Left lobe of liver (tissue), 2 donors: ENCODE data around the gene ADARB2. TPM values are rescaled to one million over a fixed set of nuclear protein-coding genes. Genes with fewer than 3 reads are reported as not detected.

Experiments used
- ATAC-seq: fragments of 200-7000 bp; cut with Tn5 transposase; one replicate; pipeline ENCODE4 v1.9.1; 2020; ENCODE audit warnings: mild to moderate bottlenecking, moderate library complexity
- DNase-seq: peaks from one replicate; pipeline ENCODE4 v3.0.0-alpha.2; 2020; ENCODE audit warnings: low spot score
- total RNA-seq: library from RNA; stranded (reverse); gene quantifications from one replicate; pipeline ENCODE4 v1.2.1, GENCODE V29; 2021
- donor health status: DM: no; HTN: no; CAD: no; lungs with moderate emphysema.
- donor health status: DM: no; HTN: yes; CAD: no.

ADARB2 gene
- total RNA-seq, 1 donor from 2014 or later, result 0.81 TPM

DNA sequence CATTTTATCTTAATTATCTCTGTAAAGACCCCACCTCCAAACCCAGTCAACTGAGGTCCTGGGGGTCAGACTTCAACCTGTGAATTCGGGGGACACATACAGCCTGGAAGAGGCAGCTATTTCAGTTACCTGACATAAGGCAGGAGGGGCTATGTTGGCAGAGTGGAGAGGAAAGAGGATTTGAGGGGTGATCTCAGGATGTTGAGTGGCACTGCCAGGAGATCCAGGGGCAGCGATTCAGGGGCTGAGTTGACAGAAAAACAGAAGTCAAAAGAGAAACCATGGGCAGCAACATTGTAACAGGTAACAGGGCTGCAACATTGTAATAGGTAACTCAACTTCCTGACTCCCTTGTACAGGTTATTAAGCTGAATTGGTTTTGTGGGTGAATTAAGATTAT is 162.6 kb downstream of the ADARB2 start:
- ATAC-seq (no peak), DNase-seq (no peak)

DNA sequence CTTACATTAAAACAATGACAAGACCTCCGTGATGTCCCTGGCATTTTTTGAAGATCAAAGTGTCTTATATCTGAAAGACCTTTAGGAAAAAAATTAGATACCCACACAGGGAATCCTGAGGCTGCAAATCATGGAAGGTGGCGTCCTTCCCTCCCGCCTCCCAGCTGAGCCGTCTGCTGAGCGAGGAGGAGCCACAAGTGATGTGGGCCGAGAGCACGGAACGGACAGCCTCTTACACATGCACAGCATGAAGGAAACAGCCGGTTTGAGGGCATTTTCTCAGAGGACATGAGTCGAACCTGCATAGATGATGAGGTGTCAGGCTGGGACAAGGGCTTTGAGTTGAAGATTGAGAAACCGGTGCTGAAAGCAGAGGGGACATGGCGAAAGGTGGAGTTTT is 163.3 kb downstream of the ADARB2 start:
- ATAC-seq, result no peak
- no peak for DNase-seq

DNA sequence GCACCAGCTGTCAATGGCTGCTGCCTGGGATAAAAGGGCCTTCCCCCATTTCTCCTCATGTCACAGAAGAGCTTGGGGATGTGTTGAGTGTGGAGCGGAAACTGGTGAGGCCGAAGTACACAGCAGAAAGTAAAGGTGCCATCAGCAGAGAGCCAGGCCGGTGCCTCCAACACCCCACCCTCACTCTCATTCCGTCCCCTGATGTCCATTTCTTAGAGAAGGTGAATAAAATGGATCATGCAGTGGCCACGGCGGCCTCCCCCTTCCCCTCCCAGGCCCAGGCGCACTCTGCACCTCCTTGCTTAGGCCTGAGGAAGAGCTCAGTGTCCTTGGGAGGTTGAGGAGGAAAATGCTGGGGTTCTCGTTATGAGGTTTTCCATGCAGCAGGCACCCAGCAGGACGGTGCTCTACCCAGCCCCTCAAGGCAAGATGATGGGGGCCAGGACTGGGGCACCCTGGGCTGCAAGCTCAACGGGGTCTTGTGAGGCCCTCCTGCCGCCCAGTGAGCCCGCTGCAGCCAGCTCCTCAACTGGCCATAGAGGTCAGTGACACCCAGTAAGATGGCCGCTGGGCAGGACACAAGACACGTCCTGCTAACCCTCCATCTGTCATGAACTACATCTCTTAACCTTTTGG is 163.9 kb downstream of the ADARB2 start:
- ATAC-seq, result no peak
- no peak for DNase-seq

DNA sequence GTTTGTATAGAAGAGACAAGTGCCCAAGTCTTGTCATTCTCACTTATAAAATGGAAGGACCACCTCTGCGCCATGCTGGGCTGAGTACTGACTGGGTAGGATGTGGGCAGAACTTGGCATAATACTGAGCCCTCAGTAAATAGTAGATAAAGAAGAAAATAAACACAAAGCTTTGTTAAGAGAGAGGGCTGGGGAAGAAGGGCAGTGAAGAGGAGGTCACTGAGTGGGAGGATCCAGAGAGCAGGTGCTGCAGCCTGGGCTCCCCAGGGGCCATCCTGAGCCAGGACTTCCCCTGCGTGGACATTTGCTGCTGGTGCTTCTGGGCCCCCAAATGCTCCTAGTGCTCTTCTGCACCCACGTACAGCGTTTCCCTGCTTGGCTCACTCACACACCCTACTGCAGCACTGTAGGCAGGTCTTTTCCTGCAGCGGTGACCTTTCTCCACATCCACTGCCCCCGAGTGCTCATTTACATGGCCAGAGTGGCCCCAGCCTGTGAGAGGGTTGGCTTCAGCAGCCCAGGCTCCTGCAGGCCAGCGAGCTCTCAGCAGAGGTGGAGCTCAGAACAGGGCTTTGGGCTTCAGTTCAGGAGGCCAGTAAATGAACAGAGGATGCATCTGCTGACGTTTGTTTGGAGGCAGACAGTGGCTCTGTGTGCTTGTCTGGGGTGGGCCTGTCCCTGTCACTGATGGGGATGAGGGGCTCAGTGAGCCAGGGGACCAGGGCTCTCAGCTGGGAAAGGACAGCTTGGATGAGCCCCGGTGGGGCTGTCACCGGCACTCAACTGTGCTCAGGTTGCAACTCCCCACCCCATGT is 164.6 kb downstream of the ADARB2 start:
- DNase-seq, result no peak
- ATAC-seq, result no peak

DNA sequence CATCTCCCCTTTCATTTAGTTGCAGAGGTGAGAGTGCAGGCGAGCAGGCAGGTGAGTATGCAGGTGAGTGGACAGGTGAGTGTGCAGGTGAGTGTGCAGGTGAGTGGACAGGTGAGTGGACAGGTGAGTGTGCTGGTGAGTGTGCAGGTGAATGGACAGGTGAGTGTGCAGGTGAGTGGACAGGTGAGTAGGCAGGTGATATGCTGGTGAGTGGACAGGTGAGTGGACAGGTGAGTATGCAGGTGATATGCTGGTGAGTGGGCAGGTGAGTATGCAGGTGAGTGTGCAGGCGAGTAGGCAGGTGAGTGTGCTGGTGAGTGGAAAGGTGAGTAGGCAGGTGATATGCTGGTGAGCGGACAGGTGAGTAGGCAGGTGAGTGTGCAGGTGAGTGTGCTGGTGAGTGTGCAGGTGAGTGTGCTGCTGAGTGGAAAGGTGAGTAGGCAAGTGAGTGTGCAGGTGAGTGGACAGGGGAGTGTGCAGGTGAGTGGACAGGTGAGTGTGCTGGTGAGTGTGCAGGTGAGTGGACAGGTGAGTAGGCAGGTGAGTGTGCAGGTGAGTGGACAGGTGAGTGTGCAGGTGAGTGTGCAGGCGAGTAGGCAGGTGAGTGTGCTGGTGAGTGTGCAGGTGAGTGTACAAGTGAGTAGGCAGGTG is 165.6 kb downstream of the ADARB2 start:
- no peak for ATAC-seq
- no peak for DNase-seq

DNA sequence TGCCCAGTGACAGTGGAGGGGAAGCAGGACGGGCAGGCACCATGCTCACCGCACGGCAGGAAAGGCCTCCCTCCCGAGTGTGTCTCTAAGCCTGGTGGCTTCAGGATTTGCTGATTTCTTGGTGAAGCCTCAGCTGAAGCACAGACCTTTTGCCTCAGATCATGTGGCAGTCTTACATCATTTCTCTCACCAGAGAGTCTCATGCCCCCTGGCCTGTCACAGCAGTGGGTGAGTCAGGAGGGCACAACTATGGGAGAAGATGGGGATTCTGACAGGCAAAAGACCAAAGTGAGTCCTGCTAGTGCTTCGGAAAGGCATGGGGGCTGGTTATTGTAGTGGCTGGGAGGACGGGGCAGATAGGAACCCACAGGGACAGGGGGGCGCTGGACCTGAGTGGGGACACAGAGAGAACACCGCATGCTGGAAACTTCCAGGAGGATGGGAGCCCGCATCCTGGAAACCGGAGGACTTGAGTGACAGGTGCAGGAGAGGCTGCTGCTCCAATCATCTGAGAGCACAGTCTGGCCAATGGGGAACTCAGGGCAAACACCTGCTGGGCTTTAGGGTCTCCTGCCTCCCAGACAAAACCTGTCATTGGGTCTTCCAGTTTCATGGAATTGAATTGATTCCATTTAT is 166.8 kb downstream of the ADARB2 start:
- no peak for ATAC-seq
- no peak for DNase-seq

DNA sequence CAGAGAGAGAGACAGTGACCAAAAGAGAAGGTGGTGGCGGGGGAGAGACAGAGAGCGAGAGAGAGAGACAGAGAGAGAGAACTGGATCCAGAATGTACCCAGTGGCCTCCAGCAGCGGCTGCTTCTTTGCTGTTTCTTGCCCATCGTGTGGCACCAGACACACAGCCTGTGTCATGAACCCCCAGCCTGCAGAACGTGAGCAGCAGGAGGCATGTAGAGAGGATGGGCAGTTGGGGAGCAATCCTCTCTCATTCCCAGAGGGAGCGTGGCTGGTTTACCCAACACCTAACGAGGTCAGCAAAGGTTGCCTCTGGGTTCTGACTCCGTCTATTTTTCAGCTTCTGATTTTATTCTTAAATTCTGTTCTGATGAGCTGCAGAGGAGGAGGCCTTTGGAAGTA is 168.1 kb downstream of the ADARB2 start:
- ATAC-seq (no peak), DNase-seq (no peak)

DNA sequence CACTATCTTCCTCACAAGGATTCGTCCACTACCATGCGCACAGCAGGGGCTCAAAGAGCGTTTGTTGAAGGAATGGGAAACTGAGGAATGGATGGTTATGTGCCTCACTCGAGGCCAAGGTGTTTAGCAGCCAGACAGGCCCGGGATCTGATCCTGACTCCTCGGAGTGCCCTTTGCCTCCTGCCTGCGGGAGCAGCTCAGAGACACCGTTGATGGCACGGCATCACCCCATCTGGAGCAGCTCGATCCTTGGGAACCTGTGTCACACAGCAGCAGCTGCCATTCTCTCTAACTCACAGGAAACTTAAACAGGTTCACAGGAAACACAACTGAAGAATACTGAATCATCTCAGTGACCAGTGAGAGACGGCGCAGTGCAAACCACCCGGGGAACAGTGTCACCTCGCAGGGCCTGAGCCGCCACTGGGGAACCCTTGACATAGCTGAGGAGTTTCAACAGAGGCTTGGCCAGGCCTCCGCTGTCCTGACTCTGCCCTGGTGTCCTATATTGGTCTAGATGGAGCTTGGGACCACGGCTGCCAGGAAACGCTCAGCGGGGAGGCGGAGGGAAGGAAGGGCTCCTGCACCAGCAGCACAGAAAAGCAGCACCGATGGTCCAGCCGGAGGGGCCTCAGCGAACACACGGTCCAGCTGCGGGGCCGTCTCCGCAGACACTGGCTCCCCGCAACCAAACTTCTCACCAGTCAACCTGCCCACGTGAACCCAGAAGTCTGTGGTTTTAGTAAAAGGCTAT is 169.4 kb downstream of the ADARB2 start:
- ATAC-seq (no peak), DNase-seq (no peak)

DNA sequence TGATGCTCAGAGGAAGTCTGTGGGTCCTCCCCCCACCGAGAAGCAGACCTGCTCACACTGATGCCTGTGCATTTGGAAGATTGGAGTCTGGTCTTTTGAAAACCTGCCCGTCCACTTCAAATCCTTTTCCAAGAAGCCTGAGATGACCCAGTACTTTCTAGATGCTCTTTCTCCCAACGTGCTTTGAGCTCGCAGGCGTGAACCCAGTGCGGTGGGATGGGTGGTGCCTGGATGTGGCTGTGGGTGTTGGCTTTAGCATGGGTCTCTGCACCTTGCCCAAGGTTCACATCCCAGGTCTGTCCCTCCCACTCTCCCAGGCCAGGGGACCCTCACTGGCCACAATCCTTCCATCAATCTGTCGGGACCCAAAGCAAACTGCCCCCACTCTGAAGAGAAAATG is 170.2 kb downstream of the ADARB2 start:
- DNase-seq (no peak), ATAC-seq (no peak)

DNA sequence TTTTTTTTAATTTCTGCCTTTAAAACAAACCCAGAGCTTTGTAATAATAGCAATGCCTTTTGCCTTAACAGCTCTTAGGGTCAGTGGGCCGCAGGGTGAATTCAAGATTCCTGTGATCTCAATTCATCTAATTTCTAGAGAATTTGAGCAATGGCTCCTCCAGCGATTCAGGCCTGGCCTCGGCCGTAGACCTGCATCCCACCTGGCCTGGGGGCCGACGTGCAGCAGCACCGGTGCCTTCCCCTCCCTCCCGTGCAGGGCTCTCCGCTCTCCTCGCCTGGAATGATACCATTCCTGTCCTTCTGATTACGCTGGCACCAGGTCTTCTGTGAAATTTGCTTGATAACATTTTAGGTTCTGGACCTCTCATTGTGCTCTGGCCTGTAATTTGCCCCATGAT is 172.5 kb downstream of the ADARB2 start:
- DNase-seq, result no peak
- no peak for ATAC-seq

DNA sequence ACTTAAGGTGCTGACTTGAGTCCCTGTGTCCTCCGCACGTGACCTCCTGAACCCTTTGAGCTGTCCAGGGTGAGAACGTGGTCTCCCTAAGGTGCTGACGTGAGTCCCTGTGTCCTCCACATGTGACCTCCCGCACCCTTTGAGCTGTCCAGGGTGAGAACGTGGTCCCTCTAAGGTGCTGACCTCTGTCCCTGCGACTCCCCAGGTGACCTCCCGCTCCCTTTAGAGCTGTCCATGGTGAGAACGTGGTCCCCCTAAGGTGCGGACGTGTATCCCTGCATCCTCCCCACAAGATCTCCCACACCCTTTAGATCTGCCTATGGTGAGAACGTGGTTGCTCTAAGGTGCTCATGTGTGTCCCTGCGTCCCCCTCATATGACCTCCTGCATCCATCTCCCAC is 174.3 kb downstream of the ADARB2 start:
- no peak for ATAC-seq
- DNase-seq, result no peak

DNA sequence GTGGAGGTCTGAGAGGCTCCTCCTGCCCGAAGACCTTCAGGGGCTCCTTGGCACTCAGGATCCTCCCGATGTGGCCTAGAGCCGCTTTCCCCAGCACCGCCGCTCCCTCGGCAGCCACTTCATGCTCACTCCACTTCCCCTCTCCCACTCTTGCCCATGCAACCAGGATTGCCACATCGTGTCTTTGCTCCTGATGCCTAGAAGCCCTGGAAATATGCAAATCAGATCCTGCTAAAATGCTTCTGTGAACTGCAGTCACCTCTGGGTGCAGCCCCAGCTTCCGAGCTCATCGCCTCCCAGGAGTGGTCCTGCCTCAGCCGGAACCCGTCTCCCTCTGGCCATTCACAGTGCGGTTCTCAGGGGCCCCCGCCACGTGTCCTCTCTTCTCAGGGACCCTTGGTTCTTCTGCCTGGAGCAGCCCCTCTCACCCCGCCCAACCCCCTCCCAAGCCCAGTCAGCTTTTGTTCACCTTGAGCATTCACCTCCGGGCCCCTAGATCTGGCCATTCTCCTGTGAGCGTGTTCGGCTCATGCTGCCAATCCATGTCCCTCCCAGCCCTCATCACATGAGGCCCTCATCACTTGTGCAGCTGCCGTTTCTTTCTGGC is 175.5 kb downstream of the ADARB2 start:
- DNase-seq (no peak), ATAC-seq (no peak)

DNA sequence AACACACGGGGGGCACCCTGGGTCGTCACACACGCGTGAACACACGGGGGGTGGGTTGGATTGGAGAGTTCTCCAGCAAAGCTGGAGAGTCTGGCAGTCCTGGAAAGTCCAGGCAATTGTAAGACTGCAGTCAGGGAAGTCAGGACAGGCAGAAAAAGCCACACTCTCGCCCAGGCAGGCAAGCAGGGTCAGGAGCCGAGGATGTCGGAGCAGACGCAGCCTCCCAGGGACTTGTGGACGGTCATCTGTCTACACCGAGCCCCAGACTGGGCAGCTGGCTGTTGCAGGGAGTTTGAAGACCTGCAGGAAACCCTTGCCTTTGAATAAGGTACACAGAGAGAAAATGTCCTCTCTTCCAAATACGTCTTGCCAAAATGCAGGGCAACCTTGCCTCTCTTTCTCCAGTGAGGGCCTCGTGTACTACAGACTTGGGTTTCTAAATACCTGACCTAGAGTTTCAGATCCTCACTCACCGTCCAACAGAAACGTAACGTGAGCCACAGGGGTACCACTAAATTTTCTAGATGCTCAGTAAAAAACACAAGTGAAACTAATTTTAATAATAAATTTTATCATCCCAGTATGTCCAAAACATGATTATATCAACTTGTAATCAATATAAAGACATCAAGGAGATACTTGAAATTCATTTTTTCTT is 176.7 kb downstream of the ADARB2 start:
- ATAC-seq (no peak), DNase-seq (no peak)

DNA sequence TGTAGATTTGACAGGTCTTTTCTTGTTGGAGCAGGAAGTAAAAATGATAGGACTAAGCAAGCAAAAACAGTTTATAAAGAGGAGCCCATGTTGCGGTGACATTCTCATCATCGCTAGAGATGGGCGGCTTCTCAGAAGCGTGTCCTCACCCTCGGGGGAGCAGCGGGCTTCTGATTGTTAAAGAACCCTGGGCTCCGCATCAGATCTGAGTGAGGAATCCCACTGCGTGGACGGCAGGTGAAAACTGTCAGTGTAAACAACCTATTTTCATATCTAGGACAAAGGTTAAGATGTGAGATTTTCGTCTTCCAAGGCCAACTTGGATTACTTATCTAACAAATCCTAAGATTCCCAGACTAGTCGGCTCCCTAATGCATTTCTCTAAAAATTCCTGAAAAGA is 177.6 kb downstream of the ADARB2 start:
- no peak for DNase-seq
- ATAC-seq, result no peak

DNA sequence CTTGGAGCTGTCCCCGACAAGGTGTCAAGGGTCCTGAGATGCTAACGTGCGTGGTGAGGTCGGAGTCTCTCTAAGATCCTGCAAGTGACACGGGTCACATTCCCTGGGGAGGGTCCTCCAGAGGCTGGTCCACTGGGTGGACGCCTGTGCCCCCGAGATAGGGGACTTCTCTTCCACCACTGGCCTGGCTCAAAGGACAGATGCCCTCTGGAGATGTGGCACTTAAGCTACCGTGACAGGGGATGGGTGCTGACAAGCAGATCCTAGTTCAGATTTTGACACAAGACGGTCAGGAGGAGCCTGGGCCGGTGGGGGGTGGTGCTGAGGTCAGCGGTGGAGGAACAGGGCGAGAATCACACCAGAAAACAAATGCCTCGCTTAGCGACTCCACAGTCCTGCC is 178.0 kb downstream of the ADARB2 start:
- ATAC-seq (no peak), DNase-seq (no peak)

DNA sequence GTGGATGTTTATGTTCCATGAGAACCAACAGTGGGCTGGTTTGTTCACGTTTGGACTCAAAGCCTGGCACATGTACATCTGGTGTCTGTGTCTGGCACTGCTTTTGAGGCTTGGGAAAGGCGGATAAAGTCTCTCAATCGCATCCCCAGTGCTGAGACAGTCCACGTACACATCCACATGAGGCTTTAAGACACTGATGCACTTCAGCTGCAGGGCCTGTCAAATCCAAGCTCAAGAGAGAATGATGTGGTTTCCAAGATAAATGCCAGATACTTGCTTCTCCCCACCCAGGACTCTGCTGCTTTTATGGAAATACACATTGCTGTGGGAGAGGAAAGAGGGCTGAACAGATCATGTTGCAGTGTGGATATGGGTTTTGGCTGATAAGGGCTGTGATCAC is 178.4 kb downstream of the ADARB2 start:
- ATAC-seq (no peak), DNase-seq (no peak)

DNA sequence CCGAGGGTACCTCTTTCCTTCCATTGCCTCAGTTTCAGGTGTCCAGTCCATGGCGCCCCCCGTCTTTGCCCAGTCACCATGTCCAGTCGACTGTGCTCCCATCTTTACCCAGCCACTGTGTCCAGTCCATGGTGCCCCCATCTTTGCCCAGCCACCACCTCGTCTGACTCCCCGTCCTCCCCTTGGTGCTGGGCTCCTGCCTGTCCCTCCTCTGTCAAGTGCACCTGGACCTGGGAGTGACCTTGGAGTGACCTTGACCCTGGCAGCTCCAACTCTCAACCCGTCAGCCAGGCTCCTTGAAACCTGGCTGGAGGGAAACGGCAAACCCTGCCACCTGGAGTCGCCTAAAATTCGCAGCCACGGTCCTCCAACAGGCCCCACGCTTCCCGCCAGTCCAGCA is 180.2 kb downstream of the ADARB2 start:
- no peak for DNase-seq
- ATAC-seq, result no peak

DNA sequence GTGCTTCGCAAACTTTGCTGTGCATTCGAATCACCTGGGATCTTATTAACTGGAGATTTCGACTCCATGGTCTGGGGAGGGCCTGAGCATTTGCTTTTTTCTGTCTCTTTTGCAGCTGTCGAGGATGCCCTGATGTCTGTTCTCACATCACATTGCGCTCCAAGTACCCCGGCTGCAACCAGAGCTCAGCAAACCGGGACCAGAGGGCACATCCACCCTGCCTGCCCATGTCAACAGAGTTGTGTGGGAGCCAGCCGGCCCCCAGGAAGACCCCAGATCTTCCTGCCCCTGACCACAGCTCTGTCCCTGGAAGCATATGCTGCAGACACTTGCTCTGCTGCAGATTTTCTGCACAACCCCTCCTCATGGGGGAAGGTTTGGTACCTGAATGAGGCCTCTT is 180.8 kb downstream of the ADARB2 start:
- no peak for ATAC-seq
- no peak for DNase-seq

DNA sequence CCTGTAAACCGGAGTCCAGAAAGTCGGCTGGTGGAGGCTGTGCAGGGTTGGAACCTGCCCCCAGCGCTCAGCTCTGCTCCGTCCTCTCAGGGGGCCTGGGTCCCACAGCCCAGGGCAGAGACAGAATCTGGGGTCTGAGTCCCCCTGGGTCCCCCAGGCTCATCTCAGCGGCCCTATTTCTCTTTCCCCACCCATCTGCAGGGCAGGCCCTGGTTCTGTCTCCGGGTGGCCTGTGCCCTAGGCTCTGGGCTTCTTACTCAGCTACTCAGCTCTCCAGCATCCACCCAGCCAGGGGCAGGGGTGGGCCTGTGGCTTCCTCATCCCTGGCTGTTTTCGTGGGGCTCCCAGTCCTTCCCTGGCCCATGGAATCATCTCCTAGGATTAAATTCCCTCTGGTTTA is 183.4 kb downstream of the ADARB2 start:
- DNase-seq (no peak), ATAC-seq (no peak)
